Prostate gland (tissue), 2 donors: ENCODE measurements around the gene NOL6.

Source experiments
- POLR2A ChIP-seq: fragments of 450-650 bp; IDR thresholded peaks from one replicate; pipeline ENCODE4 v1.6.1; 2016; ENCODE audit warnings: antibody characterized with exemption, mild to moderate bottlenecking
- TF ChIP-seq, protein P1 (sequence below), 4 experiments: fragments of 200-600 bp in 2 of 4; fragments of 450-650 bp in 2 of 4; sonication (generic) in 2 of 4; IDR thresholded peaks; 1 replicate in 3 of 4; 2 replicates in 1 of 4; pipeline ENCODE4 v1.5.1; 2016 to 2019; ENCODE audit warnings: antibody characterized with exemption in 4 of 4, mild to moderate bottlenecking in 2 of 4, moderate library complexity in 2 of 4

DNA sequence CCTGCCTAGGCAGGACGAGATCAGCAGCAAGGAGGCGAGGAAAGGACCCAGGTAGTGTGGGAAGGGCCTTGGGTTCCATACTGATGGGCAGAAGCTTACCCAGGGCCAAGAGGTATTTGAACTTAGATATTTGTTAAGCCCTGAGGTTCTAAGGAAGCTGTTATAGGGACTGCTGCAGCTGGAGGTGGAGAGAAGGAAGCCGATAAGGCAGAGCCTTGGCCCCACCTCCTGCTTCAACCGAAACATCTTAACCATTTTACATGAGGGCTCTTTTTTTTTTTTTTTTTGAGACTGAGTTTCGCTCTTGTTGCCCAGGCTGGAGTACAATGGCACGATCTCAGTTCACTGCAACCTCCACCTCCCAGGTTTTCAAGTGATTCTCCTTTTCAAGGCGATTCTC, 17.8 kb downstream of the NOL6 start:
- TF ChIP-seq, protein P1, sequence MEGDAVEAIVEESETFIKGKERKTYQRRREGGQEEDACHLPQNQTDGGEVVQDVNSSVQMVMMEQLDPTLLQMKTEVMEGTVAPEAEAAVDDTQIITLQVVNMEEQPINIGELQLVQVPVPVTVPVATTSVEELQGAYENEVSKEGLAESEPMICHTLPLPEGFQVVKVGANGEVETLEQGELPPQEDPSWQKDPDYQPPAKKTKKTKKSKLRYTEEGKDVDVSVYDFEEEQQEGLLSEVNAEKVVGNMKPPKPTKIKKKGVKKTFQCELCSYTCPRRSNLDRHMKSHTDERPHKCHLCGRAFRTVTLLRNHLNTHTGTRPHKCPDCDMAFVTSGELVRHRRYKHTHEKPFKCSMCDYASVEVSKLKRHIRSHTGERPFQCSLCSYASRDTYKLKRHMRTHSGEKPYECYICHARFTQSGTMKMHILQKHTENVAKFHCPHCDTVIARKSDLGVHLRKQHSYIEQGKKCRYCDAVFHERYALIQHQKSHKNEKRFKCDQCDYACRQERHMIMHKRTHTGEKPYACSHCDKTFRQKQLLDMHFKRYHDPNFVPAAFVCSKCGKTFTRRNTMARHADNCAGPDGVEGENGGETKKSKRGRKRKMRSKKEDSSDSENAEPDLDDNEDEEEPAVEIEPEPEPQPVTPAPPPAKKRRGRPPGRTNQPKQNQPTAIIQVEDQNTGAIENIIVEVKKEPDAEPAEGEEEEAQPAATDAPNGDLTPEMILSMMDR (IDR thresholded peaks at IDR 0.05): no peak
- no peak for TF ChIP-seq POLR2A
